Effector memory CD4-positive, alpha-beta T cell (primary cell): ENCODE data around the gene DCPS.
A peak's percentile ranks its signal among the peaks of the same experiment; 100 is the strongest.

ENCODE experiments used
- DNase-seq, 3 donors: peaks; one replicate each; pipeline ENCODE4 v3.0.0-alpha.2; 2020
- H3K27ac ChIP-seq: 2 replicates; pipeline ENCODE4 v1.7.0; 2013; ENCODE audit warnings: mild to moderate bottlenecking, low read length, moderate library complexity; ENCODE audit not compliant: insufficient read depth, poor library complexity, severe bottlenecking
- H3K27me3 ChIP-seq: replicated peaks from 2 replicates; pipeline ENCODE4 v1.7.0; 2013; ENCODE audit warnings: mild to moderate bottlenecking, low read length; ENCODE audit not compliant: insufficient read depth, control insufficient read depth, poor library complexity, severe bottlenecking
- H3K36me3 ChIP-seq: 2 replicates; pipeline ENCODE4 v1.7.0; 2013; ENCODE audit warnings: mild to moderate bottlenecking, low read length, moderate library complexity; ENCODE audit not compliant: control insufficient read depth, insufficient read depth
- H3K4me1 ChIP-seq: 2 replicates; pipeline ENCODE4 v1.7.0; 2013; ENCODE audit warnings: low read length, mild to moderate bottlenecking; ENCODE audit not compliant: control insufficient read depth, insufficient read depth, poor library complexity, severe bottlenecking
- H3K4me3 ChIP-seq: 2 replicates; pipeline ENCODE4 v1.7.0; 2013; ENCODE audit warnings: low read length, low read depth, mild to moderate bottlenecking; ENCODE audit not compliant: insufficient read depth, poor library complexity, severe bottlenecking
- H3K9me3 ChIP-seq: 2 replicates; pipeline ENCODE4 v1.7.0; 2013; ENCODE audit warnings: mild to moderate bottlenecking, low read length, moderate library complexity; ENCODE audit not compliant: control insufficient read depth

Gene DCPS

DNA sequence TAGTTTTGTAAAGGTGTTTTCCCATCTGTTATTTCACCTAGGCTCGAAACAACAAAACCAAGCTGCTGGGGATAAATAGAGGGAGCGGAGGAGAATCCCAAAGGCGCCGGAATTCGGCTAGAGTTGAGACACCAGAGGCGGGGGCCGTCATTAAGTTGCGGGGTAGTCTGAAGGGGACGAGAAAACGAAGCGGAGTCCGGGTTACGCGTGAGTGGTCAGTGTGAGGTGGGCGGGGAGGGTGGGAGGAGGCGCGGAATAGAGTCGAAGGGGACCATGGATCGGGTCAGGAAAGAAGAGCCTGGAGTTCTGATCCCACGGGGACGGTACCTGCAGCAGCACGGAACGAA lies 35.5 kb upstream of the DCPS start:
- Histone ChIP-seq H3K27me3 (no peaks in the 10 kb centered on the region), H3K9me3 (no peaks in the 10 kb centered on the region), H3K36me3 (peaks cover 41% of the 10 kb centered on the region), H3K4me1 (peaks cover 19% of the 10 kb centered on the region), H3K27ac (peak overlapping the region; percentile 85), H3K4me3 (peak overlapping the region; percentile 79)
- DNase-seq, result peak in 1 of 3 donors; percentile 6

GRCh38 chr11:126268708-126269579 lies 34.9 kb upstream of the DCPS start, which contains the start of the genes FOXRED1 and SRPRA:
FOXRED1 (plus strand) TSS chr11:126269154; CDS start chr11:126269207, 53 bp downstream.
SRPRA (minus strand) TSS chr11:126268895; CDS start chr11:126268804, 91 bp downstream.
- H3K4me3 ChIP-seq, result peak within 1 kb of the TSS; percentile 79
- peak; percentile 99 to 100 (median 100) for DNase-seq
- H3K4me1 ChIP-seq, result peaks cover 19% of the 10 kb centered on the region
- no peaks in the 10 kb centered on the region for H3K27me3 ChIP-seq
- no peaks in the 10 kb centered on the region for H3K9me3 ChIP-seq
- peak within 1 kb of the TSS; percentile 85 for H3K27ac ChIP-seq
- H3K36me3 ChIP-seq, result peaks cover 35% of the 10 kb centered on the region

- Histone ChIP-seq H3K9me3 (no peaks in the 10 kb centered on the region), H3K4me1 (peaks cover 4% of the 10 kb centered on the region), H3K27me3 (no peaks in the 10 kb centered on the region), H3K4me3 (no peak overlapping the region), H3K27ac (no peak overlapping the region), H3K36me3 (peaks cover 6% of the 10 kb centered on the region)
- no peak for DNase-seq
Measured at GRCh38 chr11:126277322-126277721, 26.5 kb upstream of the DCPS start.

GRCh38 chr11:126277780-126278179 lies 26.1 kb upstream of the DCPS start:
- Histone ChIP-seq H3K4me3 (no peak overlapping the region), H3K27ac (no peak overlapping the region), H3K9me3 (no peaks in the 10 kb centered on the region), H3K27me3 (no peaks in the 10 kb centered on the region), H3K4me1 (peaks cover 4% of the 10 kb centered on the region), H3K36me3 (peaks cover 6% of the 10 kb centered on the region)
- DNase-seq, result no peak

DNA sequence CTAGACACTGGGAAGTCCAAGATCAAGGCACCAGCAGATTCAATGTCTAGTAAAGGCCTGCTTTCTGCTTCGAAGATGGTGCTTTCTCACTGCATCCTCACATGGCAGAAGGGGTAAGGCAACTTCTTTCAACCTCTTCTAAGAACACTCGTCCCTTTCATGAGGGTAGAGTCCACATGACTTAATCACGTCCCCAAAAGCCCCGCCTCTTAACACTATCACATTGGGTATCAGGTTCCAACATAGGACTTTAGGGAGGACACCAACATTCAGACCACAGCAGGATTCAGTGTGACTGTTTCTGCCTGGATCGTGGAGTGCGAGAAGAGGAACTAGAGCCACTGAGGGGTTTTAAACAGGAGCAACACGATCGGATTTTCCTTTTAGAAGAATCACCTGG lies 24.7 kb upstream of the DCPS start:
- Histone ChIP-seq H3K4me3 (no peak overlapping the region), H3K36me3 (peaks cover 6% of the 10 kb centered on the region), H3K9me3 (no peaks in the 10 kb centered on the region), H3K27me3 (no peaks in the 10 kb centered on the region), H3K27ac (no peak overlapping the region), H3K4me1 (peaks cover 7% of the 10 kb centered on the region)
- no peak for DNase-seq

- peak overlapping the region; percentile 14 for H3K27ac ChIP-seq
- H3K4me1 ChIP-seq, result peaks cover 13% of the 10 kb centered on the region
- peaks cover 6% of the 10 kb centered on the region for H3K36me3 ChIP-seq
- H3K4me3 ChIP-seq, result no peak overlapping the region
- H3K9me3 ChIP-seq, result no peaks in the 10 kb centered on the region
- no peaks in the 10 kb centered on the region for H3K27me3 ChIP-seq
- DNase-seq, result no peak
Measured at GRCh38 chr11:126280595-126280994, 23.3 kb upstream of the DCPS start.

- DNase-seq, result no peak
- H3K27me3 ChIP-seq, result no peaks in the 10 kb centered on the region
- H3K27ac ChIP-seq, result no peak overlapping the region
- peaks cover 16% of the 10 kb centered on the region for H3K4me1 ChIP-seq
- no peaks in the 10 kb centered on the region for H3K9me3 ChIP-seq
- H3K4me3 ChIP-seq, result no peak overlapping the region
- H3K36me3 ChIP-seq, result peaks cover 6% of the 10 kb centered on the region
Measured at GRCh38 chr11:126281245-126281644, 22.6 kb upstream of the DCPS start.

- DNase-seq, result no peak
- Histone ChIP-seq H3K27ac (peak overlapping the region; percentile 81), H3K9me3 (no peaks in the 10 kb centered on the region), H3K27me3 (no peaks in the 10 kb centered on the region), H3K4me1 (peaks cover 16% of the 10 kb centered on the region), H3K4me3 (no peak overlapping the region), H3K36me3 (peaks cover 4% of the 10 kb centered on the region)
Measured at GRCh38 chr11:126281666-126282175, 22.1 kb upstream of the DCPS start.

- Histone ChIP-seq H3K4me1 (peaks cover 16% of the 10 kb centered on the region), H3K9me3 (no peaks in the 10 kb centered on the region), H3K36me3 (no peaks in the 10 kb centered on the region), H3K27me3 (no peaks in the 10 kb centered on the region), H3K4me3 (peak overlapping the region; percentile 71), H3K27ac (peak overlapping the region; percentile 81)
- peak in 1 of 3 donors; percentile 16 for DNase-seq
Measured at GRCh38 chr11:126282361-126282735, 21.5 kb upstream of the DCPS start.
